Bronchial epithelial cell (primary cell): ENCODE data around the gene TENM3. TPM values are rescaled to one million over a fixed set of nuclear protein-coding genes. Genes with fewer than 3 reads are reported as not detected.

Experiments
- DNase-seq: peaks from one replicate; pipeline ENCODE4 v3.0.0-alpha.2; 2010; ENCODE audit warnings: low read depth
- FAIRE-seq: peaks from 2 replicates; lab custom pipeline; 2011; peaks lifted over from hg19 to GRCh38; lab: Jason Lieb, UNC
- H3K27me3 ChIP-seq: 2 replicates; pipeline ENCODE4 v1.5.1; 2011; ENCODE audit warnings: low read length; ENCODE audit not compliant: control insufficient read depth, insufficient read depth
- H3K36me3 ChIP-seq: 2 replicates; pipeline ENCODE4 v1.5.1; 2011; ENCODE audit warnings: low read length; ENCODE audit not compliant: control insufficient read depth, insufficient read depth
- H3K4me3 ChIP-seq: 2 replicates; pipeline ENCODE4 v1.5.1; 2011; ENCODE audit warnings: mild to moderate bottlenecking, low read depth, low read length, control low read depth
- total RNA-seq: library from RNA; depleted of rRNA; stranded (reverse); fragments of >200 nt; gene quantifications from 2 replicates; pipeline ENCODE4 v1.2.1, GENCODE V29; 2014
- TF ChIP-seq, protein P1 (sequence below): IDR thresholded peaks from 2 replicates; pipeline ENCODE4 v1.5.1; 2011; ENCODE audit warnings: mild to moderate bottlenecking, moderate library complexity, low read length, control low read depth, inconsistent platforms; ENCODE audit not compliant: insufficient read depth, severe bottlenecking

TENM3 gene
- total RNA-seq, 1 donor from 2014 or later: 1.3 TPM

DNA sequence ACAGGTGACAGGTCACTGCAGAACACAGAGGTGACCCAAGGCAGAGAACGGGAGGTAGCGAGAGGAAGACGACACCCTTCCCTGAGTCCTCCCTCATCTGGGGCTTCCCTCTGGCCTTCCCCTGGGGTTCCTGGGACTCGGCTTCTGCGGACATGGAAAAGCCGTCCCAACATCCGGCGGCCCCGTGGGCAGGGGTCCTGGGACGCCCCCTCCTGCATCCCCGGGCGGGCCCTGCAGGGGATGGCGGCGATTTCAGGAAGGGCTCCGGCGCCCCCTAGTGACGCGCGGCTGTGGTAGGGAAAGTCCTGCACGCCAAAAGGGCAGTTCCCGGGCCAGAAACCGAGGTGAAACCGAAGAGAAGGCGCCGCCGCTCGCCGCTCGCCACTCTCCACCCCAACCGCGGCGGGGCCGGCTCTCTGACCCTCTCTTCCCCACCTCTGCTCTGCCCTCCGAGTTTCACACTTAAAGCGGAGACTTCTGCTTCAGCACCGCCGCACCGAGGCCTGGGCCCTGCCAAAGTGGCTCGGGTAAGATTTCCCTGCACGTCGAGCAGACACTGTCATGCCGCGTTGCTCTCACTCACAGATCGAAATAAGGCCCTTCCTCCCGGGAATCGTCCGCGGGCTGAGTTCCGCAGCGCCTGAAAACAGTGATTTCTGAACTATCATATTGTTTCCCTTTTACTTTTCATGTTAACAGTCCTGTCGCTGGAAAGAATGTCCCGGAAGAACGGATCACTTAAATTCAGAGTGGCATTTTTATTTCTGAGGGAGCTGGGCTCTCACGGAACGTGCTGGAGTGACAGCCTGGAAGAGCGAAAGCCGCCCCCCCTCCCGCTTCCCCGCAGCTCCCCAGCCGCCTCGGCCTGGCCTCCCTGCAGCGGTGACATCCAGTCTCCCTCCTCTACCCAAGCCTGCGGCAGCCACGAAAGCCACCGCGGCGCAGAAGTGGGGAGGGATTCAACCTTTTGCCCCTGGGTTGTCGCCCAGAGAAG lies 563.4 kb downstream of the TENM3 start:
- FAIRE-seq (no peak), DNase-seq (peak; percentile 14)
- TF ChIP-seq, protein P1, sequence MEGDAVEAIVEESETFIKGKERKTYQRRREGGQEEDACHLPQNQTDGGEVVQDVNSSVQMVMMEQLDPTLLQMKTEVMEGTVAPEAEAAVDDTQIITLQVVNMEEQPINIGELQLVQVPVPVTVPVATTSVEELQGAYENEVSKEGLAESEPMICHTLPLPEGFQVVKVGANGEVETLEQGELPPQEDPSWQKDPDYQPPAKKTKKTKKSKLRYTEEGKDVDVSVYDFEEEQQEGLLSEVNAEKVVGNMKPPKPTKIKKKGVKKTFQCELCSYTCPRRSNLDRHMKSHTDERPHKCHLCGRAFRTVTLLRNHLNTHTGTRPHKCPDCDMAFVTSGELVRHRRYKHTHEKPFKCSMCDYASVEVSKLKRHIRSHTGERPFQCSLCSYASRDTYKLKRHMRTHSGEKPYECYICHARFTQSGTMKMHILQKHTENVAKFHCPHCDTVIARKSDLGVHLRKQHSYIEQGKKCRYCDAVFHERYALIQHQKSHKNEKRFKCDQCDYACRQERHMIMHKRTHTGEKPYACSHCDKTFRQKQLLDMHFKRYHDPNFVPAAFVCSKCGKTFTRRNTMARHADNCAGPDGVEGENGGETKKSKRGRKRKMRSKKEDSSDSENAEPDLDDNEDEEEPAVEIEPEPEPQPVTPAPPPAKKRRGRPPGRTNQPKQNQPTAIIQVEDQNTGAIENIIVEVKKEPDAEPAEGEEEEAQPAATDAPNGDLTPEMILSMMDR: peak; percentile 85
- Histone ChIP-seq H3K4me3 (peak overlapping the region; percentile 38), H3K27me3 (no peaks in the 10 kb centered on the region), H3K36me3 (no peaks in the 10 kb centered on the region)

DNA sequence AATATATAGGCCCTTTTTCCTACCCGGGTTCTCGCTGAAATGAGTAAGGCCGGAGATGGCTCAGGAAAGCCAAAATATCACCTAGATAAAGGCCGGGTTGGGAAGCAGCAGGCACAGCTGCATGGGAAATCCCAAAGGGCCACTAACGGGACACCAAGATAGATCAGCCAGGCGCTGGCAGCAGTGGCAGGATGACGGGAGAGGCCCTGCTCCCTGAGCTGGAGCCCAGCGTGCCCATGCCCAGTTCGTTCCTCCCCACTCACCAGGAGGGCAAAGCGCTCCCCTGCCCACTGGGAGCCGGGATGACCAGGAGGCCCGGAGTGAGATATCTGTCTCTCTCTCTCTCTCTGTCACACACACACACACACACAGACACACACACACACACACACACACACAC lies 564.1 kb downstream of the TENM3 start:
- no peak for DNase-seq
- no peaks in the 10 kb centered on the region for H3K36me3 ChIP-seq
- H3K4me3 ChIP-seq: no peak overlapping the region
- H3K27me3 ChIP-seq: no peaks in the 10 kb centered on the region
- FAIRE-seq: no peak
- TF ChIP-seq, protein P1: no peak

DNA sequence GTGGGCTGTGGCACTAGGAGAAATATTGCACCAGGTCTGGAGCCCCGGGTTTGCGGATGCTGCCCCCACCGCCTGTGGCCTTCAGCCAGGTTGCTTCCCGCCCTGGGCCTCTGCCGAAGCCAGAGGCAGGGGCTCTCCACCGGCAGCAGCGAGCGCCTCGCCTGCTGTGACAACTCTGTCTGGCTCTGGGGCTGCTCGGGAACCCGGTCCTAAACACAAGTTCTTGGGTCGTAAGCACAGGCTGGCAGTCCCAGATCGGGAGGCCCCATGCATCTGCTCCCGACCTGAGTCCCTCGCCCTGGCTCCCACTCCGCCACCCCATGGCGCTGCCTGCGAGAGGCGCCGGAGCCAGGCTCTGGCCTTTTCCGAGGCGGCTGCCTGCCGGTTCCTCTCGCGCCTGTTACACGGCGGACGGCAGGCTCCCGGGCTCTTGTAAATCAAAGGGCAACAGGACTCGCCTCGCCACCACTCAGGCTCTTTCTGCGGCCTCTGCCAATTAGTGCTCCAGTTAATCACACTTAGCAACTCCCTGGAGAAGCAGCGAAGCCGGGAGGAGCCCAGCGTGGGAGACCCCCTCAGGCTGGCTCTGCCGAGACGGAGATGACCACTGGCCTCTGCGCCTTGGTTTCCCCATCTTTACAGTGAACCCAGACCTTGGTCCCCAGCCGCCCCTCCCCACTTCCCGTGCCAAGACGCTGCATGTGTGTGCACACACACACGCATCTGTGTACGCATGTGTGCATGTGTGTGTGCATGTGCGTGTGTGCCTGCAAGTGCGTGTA lies 564.8 kb downstream of the TENM3 start:
- Histone ChIP-seq H3K27me3 (no peaks in the 10 kb centered on the region), H3K36me3 (no peaks in the 10 kb centered on the region), H3K4me3 (no peak overlapping the region)
- no peak for DNase-seq
- no peak for FAIRE-seq
- TF ChIP-seq, protein P1: no peak

DNA sequence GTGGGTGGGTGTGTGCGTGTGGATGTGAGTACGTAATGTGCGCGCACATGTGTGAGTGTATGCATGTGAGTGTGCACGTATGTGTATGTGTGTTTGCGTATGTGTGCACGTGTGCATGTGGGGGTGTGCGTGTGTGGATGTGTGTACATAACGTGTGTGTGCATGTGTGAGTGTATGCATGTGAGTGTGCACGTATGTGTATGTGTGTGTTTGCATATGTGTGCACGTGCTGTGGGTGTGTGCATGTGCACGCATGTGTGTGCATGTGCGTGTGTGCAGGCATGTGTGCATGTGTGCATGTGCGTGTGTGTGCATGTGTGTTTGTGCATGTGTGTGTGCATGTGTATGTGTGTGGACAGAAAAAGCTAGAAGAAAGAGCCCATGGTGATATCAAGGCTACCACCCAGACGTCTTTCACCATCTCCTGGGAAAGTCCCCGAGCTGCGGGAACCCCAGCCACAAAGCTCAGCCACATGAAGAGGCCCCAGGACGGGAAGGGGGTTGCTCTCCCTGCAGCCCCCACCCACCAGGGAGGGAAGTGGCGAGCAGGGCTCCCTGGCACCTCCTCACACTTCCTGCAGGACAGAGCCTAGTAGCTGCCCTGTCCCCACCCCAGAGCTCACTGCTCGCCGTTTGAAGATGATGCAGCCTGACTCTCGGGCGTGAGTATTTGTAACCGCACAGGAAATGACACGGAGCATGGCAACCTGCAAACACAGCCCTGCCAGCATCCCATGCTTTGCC lies 565.6 kb downstream of the TENM3 start:
- FAIRE-seq (peak; percentile 100), DNase-seq (peak; percentile 34)
- H3K4me3 ChIP-seq: no peak overlapping the region
- TF ChIP-seq, protein P1: no peak
- H3K27me3 ChIP-seq: no peaks in the 10 kb centered on the region
- H3K36me3 ChIP-seq: no peaks in the 10 kb centered on the region

DNA sequence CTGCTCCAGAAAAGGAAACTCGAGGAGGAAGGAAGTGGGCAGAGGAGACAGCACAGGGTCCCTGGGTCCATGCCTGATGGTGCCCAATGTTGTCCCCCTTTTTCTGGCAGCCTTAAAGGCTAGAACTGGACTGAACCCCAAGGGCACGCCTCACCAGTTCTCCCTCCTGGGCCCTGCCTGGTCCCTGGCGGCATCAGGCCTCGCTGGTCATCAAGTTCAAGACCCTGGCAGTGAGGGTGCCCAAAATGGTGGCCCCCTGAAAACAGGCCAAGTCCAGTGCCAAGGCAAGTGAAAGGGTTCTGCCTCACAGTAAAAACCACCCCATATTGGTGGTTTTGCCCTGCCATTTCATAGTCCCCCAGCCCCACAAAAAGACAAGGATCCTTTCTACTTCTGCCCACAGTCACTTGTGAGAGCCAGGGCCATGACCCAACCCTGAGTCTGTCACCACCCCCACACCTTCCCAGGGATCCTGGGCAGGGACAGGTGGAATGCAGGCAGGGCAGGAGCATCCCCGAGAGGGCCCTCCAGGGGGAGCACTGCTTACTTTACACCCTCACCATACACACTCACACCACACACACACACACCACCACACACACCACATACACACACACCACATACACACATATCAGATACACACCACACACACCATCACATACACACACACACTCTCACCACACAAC lies 566.4 kb downstream of the TENM3 start:
- no peak for FAIRE-seq
- H3K36me3 ChIP-seq: no peaks in the 10 kb centered on the region
- no peaks in the 10 kb centered on the region for H3K27me3 ChIP-seq
- DNase-seq: no peak
- H3K4me3 ChIP-seq: no peak overlapping the region
- TF ChIP-seq, protein P1: peak; percentile 54
